Right lobe of liver (tissue), 4 donors: ENCODE measurements around the gene KRT85.

Source experiments
- POLR2A ChIP-seq: fragments of 450-650 bp; IDR thresholded peaks from one replicate; pipeline ENCODE4 v1.6.1; 2017; ENCODE audit warnings: antibody characterized with exemption, mild to moderate bottlenecking
- TF ChIP-seq, protein P1 (sequence below), 4 donors: fragments of 200-600 bp in 3 of 4; fragments of 450-650 bp in 1 of 4; IDR thresholded peaks; one replicate each; pipeline versions ENCODE4 v1.5.1 to v1.8.0; 2016 to 2022; ENCODE audit warnings: antibody characterized with exemption in 4 of 4, mild to moderate bottlenecking in 2 of 4
- donor health status: DM: no; HTN: no; CAD: no.
- donor health status: DM: no; HTN: no; CAD: no.
- donor health status: DM: no; HTN: yes; CAD: no.

DNA sequence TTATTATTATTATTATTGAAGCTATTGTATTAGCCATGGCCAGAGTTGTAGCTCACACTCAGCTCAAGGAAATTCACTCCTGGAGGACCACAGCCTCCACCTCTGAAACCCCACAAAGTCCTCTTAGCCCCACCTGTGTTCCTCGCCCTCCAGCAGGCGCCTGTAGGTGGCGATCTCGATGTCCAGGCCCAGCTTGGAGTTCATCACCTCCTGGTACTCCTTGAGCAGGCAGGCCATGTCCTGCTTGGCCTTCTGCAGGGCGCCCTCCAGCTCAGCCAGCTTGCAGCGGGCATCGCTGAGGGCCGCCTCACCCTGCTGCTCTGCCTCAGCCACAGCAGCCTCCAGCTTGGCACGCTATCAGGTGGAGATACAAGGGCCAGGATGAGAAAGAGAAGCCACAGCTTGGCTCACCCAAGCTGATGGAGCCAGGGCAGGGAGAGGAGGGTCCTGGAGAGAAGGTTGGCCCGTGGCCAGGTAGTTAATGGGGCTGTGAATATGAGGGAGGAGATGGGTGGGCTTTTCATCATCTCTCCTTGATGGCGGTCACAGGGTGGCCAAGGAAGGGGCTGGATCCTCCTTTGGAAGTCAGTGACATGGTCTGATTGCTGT lies 5.1 kb downstream of the KRT85 start:
- TF ChIP-seq, protein P1, sequence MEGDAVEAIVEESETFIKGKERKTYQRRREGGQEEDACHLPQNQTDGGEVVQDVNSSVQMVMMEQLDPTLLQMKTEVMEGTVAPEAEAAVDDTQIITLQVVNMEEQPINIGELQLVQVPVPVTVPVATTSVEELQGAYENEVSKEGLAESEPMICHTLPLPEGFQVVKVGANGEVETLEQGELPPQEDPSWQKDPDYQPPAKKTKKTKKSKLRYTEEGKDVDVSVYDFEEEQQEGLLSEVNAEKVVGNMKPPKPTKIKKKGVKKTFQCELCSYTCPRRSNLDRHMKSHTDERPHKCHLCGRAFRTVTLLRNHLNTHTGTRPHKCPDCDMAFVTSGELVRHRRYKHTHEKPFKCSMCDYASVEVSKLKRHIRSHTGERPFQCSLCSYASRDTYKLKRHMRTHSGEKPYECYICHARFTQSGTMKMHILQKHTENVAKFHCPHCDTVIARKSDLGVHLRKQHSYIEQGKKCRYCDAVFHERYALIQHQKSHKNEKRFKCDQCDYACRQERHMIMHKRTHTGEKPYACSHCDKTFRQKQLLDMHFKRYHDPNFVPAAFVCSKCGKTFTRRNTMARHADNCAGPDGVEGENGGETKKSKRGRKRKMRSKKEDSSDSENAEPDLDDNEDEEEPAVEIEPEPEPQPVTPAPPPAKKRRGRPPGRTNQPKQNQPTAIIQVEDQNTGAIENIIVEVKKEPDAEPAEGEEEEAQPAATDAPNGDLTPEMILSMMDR (IDR thresholded peaks at IDR 0.05) = peak in 1 of 4 donors; percentile 12
- TF ChIP-seq POLR2A = no peak
